GM13976 (cell line): Measurements from ENCODE around the gene SYCP2.

Experiments used
- DNase-seq: peaks from one replicate; pipeline ENCODE4 v3.0.0; 2012; ENCODE audit warnings: low spot score
- in situ Hi-C: fragments of 300-500 bp; cut with MboI; formaldehyde crosslinking; loops from one replicate; pipeline ENCODE4 v1.12.0; 2022; ENCODE audit warnings: low sequenced_read_pairs, mixed read lengths, inconsistent platforms; ENCODE audit not compliant: unreplicated experiment
- TF ChIP-seq, protein P1 (sequence below): IDR thresholded peaks from 2 replicates; pipeline ENCODE4 v1.5.1; 2012; ENCODE audit warnings: borderline replicate concordance, mild to moderate bottlenecking; ENCODE audit not compliant: insufficient read depth; ENCODE audit errors: extremely low read depth, missing control alignments, control extremely low read depth

SYCP2 gene

DNA sequence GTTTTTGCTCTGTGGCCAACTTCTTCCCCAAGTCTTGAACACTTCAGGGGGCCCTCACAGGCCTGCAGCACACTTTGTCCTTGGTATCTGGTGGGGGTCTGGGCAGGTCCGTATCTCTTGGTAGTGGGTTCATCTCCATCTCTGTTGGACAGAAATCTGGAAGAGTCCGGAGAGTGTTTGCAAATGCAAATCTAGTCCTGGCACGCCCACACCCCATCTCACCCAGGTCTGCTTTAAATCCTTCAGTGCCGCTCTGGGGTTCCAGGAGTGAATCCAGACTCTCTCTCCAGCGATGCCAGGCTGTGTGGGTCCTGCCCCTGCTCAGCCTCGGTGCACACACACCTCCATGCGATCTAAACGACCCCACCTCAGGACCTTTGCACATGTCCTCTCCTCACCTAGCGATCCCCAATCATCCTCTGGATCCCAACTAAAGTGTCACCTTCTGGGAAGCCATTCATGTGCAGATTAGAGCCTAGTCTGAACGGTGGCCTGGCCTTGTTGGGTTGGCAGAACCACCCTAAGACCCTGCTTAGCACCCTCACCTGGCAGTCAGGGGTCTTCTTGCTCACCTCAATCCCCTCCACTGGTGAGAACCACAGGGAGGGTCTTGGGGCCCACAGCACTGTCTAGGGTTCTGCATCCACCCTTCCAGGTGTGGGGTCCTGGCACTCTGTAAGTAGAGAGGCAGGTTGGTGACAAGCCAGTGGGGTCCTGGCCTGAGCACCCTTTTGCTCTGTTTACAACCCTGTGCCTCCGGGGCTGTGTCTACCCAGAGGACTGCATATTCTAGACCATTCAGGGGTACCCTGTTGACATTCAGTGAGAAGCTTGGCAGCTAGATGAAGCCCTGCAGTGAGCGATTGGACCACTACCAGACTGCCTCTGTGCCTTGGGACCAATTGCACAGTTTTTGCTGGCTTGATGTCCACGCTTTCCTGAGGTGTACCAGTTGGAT lies 100.8 kb downstream of the SYCP2 start:
- in situ Hi-C loops: no loop called here
- TF ChIP-seq, protein P1, sequence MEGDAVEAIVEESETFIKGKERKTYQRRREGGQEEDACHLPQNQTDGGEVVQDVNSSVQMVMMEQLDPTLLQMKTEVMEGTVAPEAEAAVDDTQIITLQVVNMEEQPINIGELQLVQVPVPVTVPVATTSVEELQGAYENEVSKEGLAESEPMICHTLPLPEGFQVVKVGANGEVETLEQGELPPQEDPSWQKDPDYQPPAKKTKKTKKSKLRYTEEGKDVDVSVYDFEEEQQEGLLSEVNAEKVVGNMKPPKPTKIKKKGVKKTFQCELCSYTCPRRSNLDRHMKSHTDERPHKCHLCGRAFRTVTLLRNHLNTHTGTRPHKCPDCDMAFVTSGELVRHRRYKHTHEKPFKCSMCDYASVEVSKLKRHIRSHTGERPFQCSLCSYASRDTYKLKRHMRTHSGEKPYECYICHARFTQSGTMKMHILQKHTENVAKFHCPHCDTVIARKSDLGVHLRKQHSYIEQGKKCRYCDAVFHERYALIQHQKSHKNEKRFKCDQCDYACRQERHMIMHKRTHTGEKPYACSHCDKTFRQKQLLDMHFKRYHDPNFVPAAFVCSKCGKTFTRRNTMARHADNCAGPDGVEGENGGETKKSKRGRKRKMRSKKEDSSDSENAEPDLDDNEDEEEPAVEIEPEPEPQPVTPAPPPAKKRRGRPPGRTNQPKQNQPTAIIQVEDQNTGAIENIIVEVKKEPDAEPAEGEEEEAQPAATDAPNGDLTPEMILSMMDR: no peak
- peak; percentile 12 for DNase-seq

DNA sequence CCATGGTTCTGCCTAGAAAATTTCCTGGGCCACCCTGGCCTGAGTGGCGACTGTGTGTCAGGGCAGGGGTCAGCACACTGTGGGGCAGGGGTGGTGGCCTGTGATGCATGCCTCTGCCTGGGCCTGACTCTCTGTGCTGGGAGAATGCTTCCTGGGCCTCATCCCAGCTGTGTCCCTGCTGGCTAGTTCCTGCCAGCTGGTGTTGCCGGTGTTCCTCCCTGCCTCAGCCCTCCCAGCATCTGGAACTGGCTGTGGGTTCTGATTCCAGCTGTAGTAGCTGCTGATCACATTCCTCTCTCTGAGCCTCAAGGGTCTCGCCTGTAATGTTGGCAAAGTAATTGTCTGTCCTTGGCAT lies 101.5 kb downstream of the SYCP2 start:
- TF ChIP-seq, protein P1: no peak
- in situ Hi-C loops: no loop called here
- peak; percentile 12 for DNase-seq

DNA sequence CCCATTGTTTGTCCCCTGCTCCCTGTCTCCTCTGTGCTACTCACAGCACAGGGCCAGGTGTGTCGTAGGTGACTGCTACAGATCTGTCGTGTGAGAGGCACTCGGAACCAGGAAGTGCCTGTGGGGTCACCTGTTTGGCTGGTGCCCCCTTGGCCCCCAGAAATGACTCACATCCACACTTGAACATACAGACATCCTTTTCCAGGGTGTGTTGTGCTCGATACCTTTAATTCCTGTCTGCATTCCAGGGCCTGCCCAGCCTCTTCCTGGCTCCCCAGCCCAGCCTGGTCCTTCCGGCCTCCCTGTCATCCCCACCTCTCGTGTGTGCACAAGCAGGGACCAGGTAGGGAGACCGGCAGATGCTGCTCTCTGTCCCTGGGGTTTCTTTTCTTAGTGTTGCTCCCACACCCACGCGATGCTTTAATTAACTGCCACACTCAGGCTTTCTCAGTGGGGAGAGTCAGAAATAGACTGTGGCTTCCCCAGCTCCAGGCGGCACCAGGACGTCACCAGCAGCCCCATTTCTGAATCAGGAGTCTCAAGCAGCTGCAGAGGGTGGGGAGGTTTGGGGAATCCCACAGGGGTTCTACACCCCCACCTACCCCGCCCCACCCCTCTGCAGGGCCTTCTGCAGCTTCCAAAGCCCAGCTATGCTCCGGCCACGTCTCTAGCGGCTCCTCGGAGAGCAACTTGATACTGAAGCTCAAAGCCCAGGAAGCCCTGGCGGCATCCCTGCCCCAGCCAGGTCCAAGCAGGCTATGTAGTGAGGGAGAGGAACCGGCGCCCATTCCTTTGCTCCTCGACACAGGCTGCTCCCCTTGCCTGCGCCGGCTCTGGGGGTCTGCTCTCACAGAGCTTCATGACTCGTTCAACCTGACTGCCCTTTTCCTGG lies 102.2 kb downstream of the SYCP2 start:
- peak; percentile 60 for DNase-seq
- in situ Hi-C loops: no loop called here
- TF ChIP-seq, protein P1: no peak

DNA sequence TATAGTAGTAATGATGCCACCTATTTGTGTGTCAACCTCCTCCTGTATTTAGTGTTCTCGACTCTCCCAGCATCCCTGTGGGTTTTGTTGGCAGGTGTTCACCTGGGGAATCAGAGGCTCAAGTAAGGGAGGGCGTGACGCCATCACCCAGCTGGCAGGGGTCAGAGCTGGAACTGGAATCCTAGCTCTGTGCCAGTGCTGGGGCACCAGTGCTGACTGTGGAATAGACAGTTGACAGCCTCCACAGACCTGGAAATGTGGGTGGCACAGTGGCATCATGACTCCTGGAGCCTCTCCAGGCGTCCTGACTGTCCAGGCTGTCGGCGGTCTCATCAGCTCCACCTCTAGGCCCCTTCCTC lies 102.8 kb downstream of the SYCP2 start:
- in situ Hi-C loops: no loop called here
- DNase-seq: no peak
- TF ChIP-seq, protein P1: no peak

DNA sequence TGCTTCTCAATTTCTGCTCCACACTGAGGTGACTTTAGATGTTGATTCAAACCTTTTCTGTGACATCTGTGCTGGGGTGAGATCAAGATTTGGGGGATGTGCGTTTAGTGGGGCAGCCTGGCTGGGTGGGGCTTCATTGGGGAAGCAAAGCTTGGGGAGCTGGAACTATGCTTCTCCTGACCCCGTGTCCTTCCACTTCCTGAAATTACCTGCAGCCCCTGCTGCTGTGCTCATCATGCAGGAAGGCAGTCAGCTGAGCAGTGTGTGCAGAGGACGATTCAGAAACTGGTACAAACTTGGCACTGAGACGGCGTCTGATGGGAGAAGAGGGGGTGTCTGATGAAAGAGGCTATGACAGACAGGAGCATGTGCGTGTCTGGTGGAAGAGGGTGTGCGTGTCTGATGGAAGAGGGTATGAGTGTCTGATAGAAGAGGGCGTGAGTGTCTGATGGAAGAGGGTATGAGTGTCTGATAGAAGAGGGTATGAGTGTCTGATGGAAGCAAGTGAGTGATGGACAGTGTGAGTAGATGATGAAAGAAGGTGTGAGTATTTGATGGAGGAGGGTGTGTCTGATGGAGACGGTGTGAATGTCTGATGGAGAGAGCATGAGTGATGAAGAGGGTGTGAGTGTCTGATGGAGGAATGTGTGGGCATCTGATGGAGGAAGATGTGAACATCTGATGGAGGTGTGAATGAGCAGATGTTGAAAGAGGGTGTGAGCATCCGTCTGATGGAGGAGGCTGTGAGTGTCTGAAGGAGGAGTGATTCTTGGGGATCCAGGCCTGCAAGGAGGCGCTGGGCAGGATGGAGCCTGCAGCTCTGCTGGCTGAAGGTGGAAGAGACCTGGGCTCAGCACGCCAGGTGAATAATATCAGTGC lies 103.4 kb downstream of the SYCP2 start:
- in situ Hi-C loops: no loop called here
- DNase-seq: peak; percentile 29
- TF ChIP-seq, protein P1: no peak

DNA sequence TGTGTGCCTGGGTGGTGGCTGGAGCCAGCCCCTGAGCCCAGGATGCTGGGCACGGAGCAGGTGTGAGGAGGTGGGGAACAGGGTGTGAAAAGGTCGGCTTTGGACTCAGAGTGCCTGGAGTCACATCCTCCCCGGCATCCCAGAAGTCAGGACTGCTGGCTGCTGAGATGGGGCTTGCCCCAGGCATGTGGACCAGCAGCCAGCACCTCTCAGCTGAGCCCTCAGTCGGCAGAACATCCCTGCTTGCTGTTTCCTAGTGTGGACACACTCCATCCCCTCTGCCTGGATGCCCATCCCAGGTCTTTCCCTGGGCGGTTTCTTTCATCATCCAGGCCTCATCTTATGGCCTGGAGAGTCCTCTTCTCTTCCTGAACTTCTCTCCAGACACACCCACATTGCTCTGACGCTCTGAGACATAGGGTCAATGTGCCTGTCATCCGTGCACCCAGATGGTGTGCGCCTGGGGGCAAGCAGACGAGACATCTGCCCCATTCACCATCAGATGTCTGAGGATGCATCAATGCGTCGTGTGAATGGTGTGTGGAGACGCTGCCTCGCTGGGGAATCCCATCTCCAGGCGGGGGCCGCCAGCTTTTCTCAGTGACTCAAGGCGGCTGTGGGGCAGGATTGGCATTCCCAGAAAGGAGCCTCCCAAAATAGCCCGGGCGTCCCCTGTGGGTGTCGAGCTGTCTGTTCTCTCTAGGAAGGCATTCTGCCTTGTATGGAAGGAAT lies 104.2 kb downstream of the SYCP2 start:
- peak; percentile 17 for DNase-seq
- in situ Hi-C loops: no loop called here
- TF ChIP-seq, protein P1: no peak
